ENCODE data around the gene MB. TPM values are rescaled to one million over a fixed set of nuclear protein-coding genes. Genes with fewer than 3 reads are reported as not detected.
"Not testable (repeated sequence)": the region's sequence is repeated elsewhere in the genome, so short reads cannot be mapped to it uniquely, and the experiment has no call there.

Gene MB
- 10 to 100 TPM in 2 of 3 donors, 1 to 10 TPM in 1; 1.3 to 19.2 (median 16.2) TPM for polyA plus RNA-seq

DNA sequence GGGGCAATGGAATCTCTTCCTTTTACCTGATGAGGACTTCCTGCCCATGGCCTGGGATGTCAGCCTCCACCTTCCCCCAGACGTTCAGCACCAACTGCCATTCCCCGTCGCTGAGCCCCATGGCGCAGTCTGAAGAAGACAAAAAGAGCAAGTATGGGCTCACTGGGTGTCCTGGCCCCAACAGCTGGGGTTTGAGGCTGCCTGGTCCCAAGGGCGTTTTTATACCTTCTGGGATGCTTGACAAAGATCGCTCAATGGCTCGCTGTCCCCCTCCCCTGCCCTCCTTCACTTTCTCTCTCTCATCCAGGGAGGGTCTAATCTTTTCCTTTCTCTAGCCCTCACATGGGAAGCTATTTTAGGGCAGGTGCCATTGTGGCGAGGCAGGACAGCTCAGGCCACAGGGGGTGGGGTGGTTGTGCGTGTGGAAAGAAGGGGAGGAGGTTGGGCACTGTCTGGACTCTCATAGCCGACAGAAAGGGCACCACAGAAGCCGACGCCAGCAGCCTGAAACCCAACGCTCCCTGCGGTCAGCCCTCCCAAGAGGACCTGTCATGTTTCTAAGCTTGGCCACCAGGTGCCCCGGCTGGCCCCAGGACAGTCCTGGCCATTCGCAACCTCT is at the start of gene MB:
TSS of gene MB (minus strand) at position 193 of the 619 bp plus-strand sequence. CDS start at position 121, 72 bp downstream.
- no peak within 1 kb of the TSS for H3K27ac ChIP-seq (ENCODE audit: low read depth, low read length)
- 79 to 80% (median 79%) methylated on average over 16 of the region's 16 CpGs for WGBS, 3 donors

DNA sequence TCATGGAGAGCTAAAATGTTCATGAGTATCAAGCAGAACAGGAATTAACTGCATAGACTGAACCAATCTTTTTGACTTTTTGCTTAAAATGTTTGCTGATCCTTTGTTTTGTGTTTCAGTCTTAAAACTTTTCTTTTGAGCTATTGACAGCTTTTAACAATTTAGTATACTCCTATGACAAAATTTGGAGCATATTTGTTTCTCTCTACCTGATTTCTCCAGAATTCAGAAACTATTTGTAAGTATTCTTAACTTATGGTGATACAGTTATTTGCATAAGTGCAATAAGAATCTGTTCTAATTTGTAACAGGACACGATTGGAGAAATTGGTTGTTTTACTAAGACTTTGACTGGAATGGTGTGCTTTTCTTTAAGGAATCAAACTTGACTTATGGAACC is 49.6 kb upstream of the MB start:
- not testable (repeated sequence) for H3K27ac ChIP-seq (ENCODE audit: low read depth, low read length)
- 76 to 94% (median 91%) methylated on average over 1 of the region's 1 CpG for WGBS, 3 donors

DNA sequence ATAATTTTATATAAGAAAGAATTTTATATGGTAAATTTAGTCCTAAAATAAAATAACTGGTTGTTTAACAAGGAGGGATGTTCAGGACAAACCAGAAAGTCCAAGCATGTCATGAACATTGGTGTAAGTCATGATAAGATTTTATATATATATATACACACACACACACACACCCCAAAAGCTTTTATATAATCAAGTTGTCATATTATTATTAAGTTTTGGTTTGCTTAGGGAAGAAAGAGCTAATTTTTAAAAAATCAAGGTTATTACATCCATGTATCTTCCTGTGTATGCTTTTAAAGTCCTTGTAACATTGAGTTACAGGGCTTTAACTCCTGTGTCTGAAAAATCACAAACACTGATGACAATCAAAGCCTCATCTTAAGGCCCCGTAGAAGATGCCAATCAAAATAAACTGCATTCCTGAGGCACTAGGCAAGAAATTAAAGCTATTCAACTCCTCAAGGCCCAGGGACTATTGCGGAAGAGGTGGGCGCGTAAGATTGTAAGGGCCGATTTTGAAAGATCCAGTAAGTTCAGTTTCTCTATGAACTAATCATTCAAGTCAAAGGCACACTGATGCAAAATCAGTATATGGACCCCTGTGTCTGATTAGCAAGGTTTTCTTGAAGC is 47.9 kb upstream of the MB start:
- 96 to 98% (median 97%) methylated on average over 5 of the region's 5 CpGs for WGBS, 3 donors

DNA sequence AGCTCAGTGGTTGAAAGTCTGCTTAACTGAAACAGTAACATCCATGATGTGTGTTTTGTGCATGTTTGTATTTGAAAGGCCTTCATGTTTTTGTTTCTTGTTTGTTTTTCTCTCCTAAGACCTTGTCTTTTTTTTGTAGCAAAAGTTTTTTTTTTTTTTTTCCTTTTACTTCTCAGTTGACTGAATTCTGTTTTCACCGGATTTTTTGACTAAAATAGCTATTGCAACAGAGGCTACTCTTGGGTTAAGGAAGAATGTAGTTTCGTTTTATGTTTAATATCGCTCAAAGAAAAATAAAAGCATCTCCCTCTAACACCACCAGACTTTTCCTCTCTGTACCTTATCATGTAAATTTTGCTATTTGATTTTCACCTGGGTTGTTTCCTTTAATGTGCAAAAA is 46.2 kb upstream of the MB start:
- 34 to 73% (median 47%) methylated on average over 3 of the region's 3 CpGs for WGBS, 3 donors
- no peak overlapping the region for H3K27ac ChIP-seq (ENCODE audit: low read depth, low read length)

More for the DNA sequence above, 47.9 kb upstream of the MB start:
- H3K27ac ChIP-seq (ENCODE audit: low read depth, low read length) = no peak overlapping the region

- 85 to 94% (median 87%) methylated on average over 2 of the region's 2 CpGs for WGBS, 3 donors
- H3K27ac ChIP-seq (ENCODE audit: low read depth, low read length) = no peak overlapping the region
Measured at GRCh38 chr22:35662914-35663313, 45.8 kb upstream of the MB start.

GRCh38 chr22:35661464-35661863 is 44.3 kb upstream of the MB start:
- H3K27ac ChIP-seq (ENCODE audit: low read depth, low read length) = no peak overlapping the region
- WGBS, 3 donors = 64 to 74% (median 67%) methylated on average over 2 of the region's 2 CpGs

GRCh38 chr22:35660291-35661127 is 43.4 kb upstream of the MB start:
- 77 to 92% (median 81%) methylated on average over 2 of the region's 2 CpGs for WGBS, 3 donors
- no peak overlapping the region for H3K27ac ChIP-seq (ENCODE audit: low read depth, low read length)

DNA sequence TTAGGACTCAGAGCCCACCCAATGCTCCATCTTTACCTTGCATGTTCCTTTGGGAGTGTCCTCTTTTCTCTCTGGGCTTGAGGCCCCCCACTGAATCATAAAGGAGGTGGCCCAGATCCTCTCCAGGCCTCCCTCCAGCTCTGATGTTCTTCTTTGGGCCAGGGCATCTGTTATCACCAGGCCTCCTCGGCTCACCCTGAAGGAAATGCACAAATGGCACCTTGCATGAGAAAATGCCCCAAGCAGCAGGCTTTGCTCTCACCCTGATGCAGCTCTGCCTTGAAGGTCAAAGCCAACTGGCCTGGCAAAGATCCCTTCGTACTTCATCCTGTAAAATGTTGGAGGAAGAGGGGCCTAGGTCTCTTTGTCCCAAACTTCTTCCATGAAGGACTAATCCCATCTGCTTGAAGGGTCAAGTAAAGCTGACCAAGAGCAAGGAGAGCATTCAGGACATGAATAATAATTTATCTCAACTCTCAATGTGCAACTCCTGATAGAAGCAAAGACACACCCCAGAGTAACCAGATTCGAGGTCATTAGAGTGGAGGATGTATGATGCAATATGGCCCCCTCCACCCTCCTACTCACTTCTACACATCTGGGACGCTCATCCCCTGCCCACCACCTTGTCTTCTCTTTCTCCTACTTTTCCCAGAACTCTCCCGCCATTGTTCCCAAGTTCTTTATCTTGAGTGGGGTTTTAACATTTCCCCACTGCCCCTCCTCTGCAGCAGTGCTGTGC is 40.6 kb upstream of the MB start:
- no peak overlapping the region for H3K27ac ChIP-seq (ENCODE audit: low read depth, low read length)
- 54 to 72% (median 66%) methylated on average over 5 of the region's 5 CpGs for WGBS, 3 donors

GRCh38 chr22:35656284-35656752 is 39.2 kb upstream of the MB start:
- WGBS, 3 donors = 75 to 83% (median 78%) methylated on average over 5 of the region's 5 CpGs
- no peak overlapping the region for H3K27ac ChIP-seq (ENCODE audit: low read depth, low read length)

GRCh38 chr22:35653824-35654223 is 36.7 kb upstream of the MB start:
- no peak overlapping the region for H3K27ac ChIP-seq (ENCODE audit: low read depth, low read length)
- WGBS, 3 donors = 86 to 98% (median 88%) methylated on average over 1 of the region's 1 CpG

DNA sequence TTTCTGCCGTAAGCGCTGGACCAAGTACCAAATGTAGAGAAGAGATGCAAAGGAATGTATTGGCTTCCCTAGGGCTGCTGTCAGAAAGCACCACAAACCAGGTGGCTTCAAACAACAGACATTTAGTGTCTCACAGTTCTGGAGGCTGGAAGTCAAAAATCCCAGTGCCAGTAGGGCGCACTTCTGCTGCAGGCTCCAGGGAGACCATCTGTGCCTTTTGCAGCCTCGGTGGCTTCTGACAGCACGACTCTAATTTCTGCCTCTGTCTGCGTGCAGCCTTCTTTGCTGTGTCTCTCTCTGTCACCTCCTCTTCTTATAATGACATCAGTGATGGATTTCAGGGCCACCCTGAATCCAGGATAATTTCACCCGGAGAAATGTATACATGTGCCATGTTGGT is 34.0 kb upstream of the MB start:
- 92 to 98% (median 95%) methylated on average over 7 of the region's 7 CpGs for WGBS, 3 donors
- H3K27ac ChIP-seq (ENCODE audit: low read depth, low read length) = no peak overlapping the region

- no peak overlapping the region for H3K27ac ChIP-seq (ENCODE audit: low read depth, low read length)
- WGBS, 3 donors = 45 to 77% (median 63%) methylated on average over 7 of the region's 7 CpGs
Measured at GRCh38 chr22:35649636-35650250, 32.6 kb upstream of the MB start.

- WGBS, 3 donors = 32 to 76% (median 37%) methylated on average over 7 of the region's 7 CpGs
- no peak overlapping the region for H3K27ac ChIP-seq (ENCODE audit: low read depth, low read length)
Measured at GRCh38 chr22:35649026-35649553, 32.0 kb upstream of the MB start.

DNA sequence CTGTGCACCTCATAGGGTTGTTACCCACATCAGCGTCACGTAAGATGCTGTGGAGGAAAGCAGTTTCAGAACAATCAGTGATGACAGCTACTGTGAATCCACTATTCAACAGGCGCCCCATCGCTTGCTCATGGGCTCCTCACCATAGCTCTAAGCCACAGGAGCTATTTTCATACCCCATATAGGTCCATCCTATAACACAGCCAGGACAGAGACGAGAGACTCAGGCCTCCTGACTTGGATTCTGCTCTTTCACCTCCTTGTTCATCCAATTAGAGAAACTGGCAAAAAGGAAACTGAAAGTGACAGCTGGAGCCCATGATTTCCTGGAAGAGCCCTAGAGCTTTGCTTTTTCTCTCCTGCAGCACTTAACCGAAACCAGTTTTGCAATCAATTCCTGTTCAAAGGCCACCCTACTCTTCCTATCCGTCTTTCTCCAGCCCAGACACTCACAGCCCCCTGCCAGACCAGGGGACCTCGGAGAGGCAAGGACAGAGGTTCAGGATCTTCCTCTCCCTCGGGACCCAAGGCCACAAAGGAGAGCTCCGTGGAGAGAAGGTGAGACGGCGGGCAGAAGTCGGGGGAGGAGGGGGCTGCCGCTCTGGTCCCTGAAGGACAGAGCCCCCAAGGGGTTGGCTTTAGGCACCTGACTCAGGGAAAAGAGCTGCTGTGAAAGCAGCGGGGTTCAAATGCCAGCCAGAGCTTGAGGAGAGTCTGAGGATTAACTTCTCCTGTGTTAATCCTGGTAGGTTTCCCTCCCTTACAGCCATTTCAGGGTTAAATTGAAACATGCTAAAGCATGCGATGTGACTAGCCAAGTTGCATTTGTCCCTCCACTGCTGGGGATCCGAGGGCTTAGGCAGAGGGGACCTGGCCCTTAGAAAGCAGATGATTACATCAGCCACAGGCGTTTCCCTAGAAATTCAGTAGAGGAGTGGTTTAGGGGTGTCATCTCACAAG is 31.2 kb upstream of the MB start, which contains the start of gene APOL6:
TSS of gene APOL6 (plus strand) at position 381 of the 960 bp plus-strand sequence. CDS start 7,980 bp downstream, outside the sequence.
- 6 to 19% (median 7%) methylated on average over 18 of the region's 18 CpGs for WGBS, 3 donors
- peak within 1 kb of the TSS; percentile 65 for H3K27ac ChIP-seq (ENCODE audit: low read depth, low read length)

DNA sequence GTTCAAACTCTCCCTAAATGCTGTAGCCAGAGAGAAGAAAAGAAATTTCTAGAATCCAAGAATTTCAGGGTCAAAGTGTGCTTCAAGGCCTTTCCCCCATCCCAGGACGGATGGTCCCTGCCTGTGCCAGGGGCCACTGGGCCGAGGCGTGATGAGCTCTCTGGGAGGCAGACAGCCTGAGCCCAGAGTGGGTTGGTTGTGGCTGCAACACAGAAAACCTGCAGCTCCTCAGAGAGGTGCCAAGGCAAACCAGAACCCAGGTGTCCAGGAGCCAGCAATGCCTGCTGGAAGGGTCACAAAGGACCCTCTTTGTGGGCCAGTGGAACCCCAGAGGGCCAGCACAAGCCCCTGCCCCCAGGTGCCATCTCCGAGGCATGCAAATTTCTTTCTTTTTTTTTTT is 28.5 kb upstream of the MB start:
- H3K27ac ChIP-seq (ENCODE audit: low read depth, low read length) = no peak overlapping the region
- WGBS, 3 donors = 85 to 95% (median 88%) methylated on average over 4 of the region's 4 CpGs

DNA sequence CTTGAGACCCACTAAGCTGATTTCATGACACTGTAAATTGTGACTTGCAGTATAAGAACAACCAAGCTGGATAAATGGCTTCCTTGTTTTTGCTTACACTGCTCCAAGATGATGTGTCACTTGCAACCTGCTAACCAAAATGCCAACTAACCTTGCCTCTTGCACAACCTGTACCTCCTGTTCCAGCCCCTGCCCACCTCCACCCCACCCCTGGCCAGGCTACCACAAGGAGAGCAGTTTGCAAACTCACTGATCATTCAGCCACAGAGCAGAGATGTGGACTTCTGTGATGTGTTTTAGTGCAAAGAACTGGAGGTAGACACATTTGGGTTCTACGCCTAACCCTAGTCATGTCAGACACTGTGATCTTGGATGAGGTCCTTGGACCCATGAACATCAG is 26.9 kb upstream of the MB start:
- no peak overlapping the region for H3K27ac ChIP-seq (ENCODE audit: low read depth, low read length)
- whole genome bisulfite sequencing, 3 donors = 95 to 100% (median 100%) methylated on average over 1 of the region's 1 CpG

- 46 to 66% (median 63%) methylated on average over 2 of the region's 2 CpGs for WGBS, 3 donors
- no peak overlapping the region for H3K27ac ChIP-seq (ENCODE audit: low read depth, low read length)
Measured at GRCh38 chr22:35642305-35642741, 25.2 kb upstream of the MB start.

Measured in adipose tissue (tissue), 3 donors.